GM23338 (cell line): ENCODE measurements around the gene THSD4. TPM values are rescaled to one million over a fixed set of nuclear protein-coding genes. Genes with fewer than 3 reads are reported as not detected.

Experiments
- ATAC-seq: fragments of 200-7000 bp; cut with Tn5 transposase; 3 replicates; pipeline ENCODE4 v1.9.1; 2020
- DNase-seq: peaks from one replicate; pipeline ENCODE4 v3.0.0-alpha.2; 2015; ENCODE audit warnings: low spot score
- H2AFZ ChIP-seq: fragments of 200-600 bp; sonication (generic); 2 replicates; pipeline ENCODE4 v1.8.0; 2016; ENCODE audit warnings: antibody characterized with exemption, mild to moderate bottlenecking, moderate library complexity
- H3F3A ChIP-seq: fragments of 200-600 bp; sonication (generic); replicated peaks from 2 replicates; pipeline ENCODE4 v1.8.0; 2017; ENCODE audit warnings: antibody characterized with exemption, mixed run types, low read depth
- H3K27ac ChIP-seq: fragments of 200-600 bp; sonication (generic); 2 replicates; pipeline ENCODE4 v1.6.1; 2016; ENCODE audit warnings: low read depth
- H3K27me3 ChIP-seq: fragments of 200-600 bp; sonication (generic); 2 replicates; pipeline ENCODE4 v1.8.0; 2016; ENCODE audit warnings: mild to moderate bottlenecking, mixed run types, moderate library complexity; ENCODE audit not compliant: insufficient read depth
- H3K36me3 ChIP-seq: fragments of 200-600 bp; sonication (generic); 2 replicates; pipeline ENCODE4 v1.8.0; 2016; ENCODE audit warnings: mild to moderate bottlenecking; ENCODE audit not compliant: insufficient read depth
- H3K4me1 ChIP-seq: fragments of 200-600 bp; sonication (generic); 2 replicates; pipeline ENCODE4 v1.8.0; 2016; ENCODE audit warnings: mild to moderate bottlenecking, moderate library complexity; ENCODE audit not compliant: insufficient read depth
- H3K4me2 ChIP-seq: fragments of 200-600 bp; sonication (generic); 2 replicates; pipeline ENCODE4 v1.7.1; 2017; ENCODE audit warnings: mixed run types
- H3K4me3 ChIP-seq: fragments of 200-600 bp; sonication (generic); 2 replicates; pipeline ENCODE4 v1.6.1; 2016; ENCODE audit warnings: mixed run types
- H3K79me2 ChIP-seq: fragments of 200-600 bp; sonication (generic); replicated peaks from 2 replicates; pipeline ENCODE4 v1.8.0; 2017; ENCODE audit warnings: mild to moderate bottlenecking; ENCODE audit not compliant: insufficient read depth
- H3K9me2 ChIP-seq: fragments of 200-600 bp; sonication (generic); 2 replicates; pipeline ENCODE4 v1.8.0; 2017; ENCODE audit not compliant: insufficient read depth
- H4K20me1 ChIP-seq: fragments of 200-600 bp; sonication (generic); replicated peaks from 2 replicates; pipeline ENCODE4 v1.8.0; 2017; ENCODE audit warnings: mild to moderate bottlenecking; ENCODE audit not compliant: insufficient read depth
- H3K27ac Mint-ChIP-seq: 2 replicates; pipeline ENCODE4 v1.8.0; 2020; ENCODE audit warnings: inconsistent platforms, mild to moderate bottlenecking, moderate library complexity, mixed read lengths
- H3K27me3 Mint-ChIP-seq: 3 replicates; pipeline ENCODE4 v1.8.0; 2022; ENCODE audit warnings: low read depth, mild to moderate bottlenecking, moderate library complexity, mixed read lengths, inconsistent platforms; ENCODE audit not compliant: insufficient read depth, poor library complexity
- H3K36me3 Mint-ChIP-seq: 3 replicates; pipeline ENCODE4 v1.8.0; 2021; ENCODE audit warnings: low read depth, mild to moderate bottlenecking, inconsistent platforms, moderate library complexity, mixed read lengths
- H3K4me1 Mint-ChIP-seq: 3 replicates; pipeline ENCODE4 v1.8.0; 2020; ENCODE audit warnings: mild to moderate bottlenecking, inconsistent platforms, mixed read lengths
- H3K4me3 Mint-ChIP-seq: 3 replicates; pipeline ENCODE4 v1.8.0; 2021; ENCODE audit warnings: moderate library complexity, mild to moderate bottlenecking, inconsistent platforms, mixed read lengths
- H3K9me3 Mint-ChIP-seq: 3 replicates; pipeline ENCODE4 v1.8.0; 2020; ENCODE audit warnings: moderate library complexity, mild to moderate bottlenecking, inconsistent platforms, mixed read lengths
- CREB1 ChIP-seq: fragments of 250-450 bp; sonication (Bioruptor Pico); IDR thresholded peaks from 2 replicates; pipeline ENCODE4 v1.5.0; 2020; ENCODE audit warnings: low read depth, mild to moderate bottlenecking, moderate library complexity
- CTCF ChIP-seq, 2 experiments: fragments of 200-600 bp in 1 of 2; sonication (generic) in 1 of 2; conservative IDR thresholded peaks; 2 replicates each; pipeline versions ENCODE4 v1.5.1 to v1.6.1; 2016 to 2017; ENCODE audit warnings: antibody characterized with exemption in 2 of 2, low read depth in 2 of 2, mild to moderate bottlenecking in 2 of 2, moderate library complexity in 1 of 2
- ETS1 ChIP-seq: IDR thresholded peaks from 2 replicates; pipeline ENCODE4 v1.6.1; 2016; ENCODE audit warnings: antibody characterized with exemption
- EZH2phosphoT487 ChIP-seq: fragments of 200-600 bp; sonication (generic); IDR thresholded peaks from one replicate; pipeline ENCODE4 v1.8.1; 2018; ENCODE audit warnings: antibody characterized with exemption; ENCODE audit not compliant: unreplicated experiment
- JUNB ChIP-seq: IDR thresholded peaks from one replicate; pipeline ENCODE4 v1.6.1; 2016; ENCODE audit warnings: antibody characterized with exemption; ENCODE audit not compliant: unreplicated experiment
- NANOG ChIP-seq: IDR thresholded peaks from 2 replicates; pipeline ENCODE4 v1.6.1; 2016; ENCODE audit warnings: antibody characterized with exemption, borderline replicate concordance
- POLR2AphosphoS5 ChIP-seq: IDR thresholded peaks from 2 replicates; pipeline ENCODE4 v1.6.1; 2016; ENCODE audit warnings: antibody characterized with exemption, low read depth
- REST ChIP-seq: IDR thresholded peaks from one replicate; pipeline ENCODE4 v1.6.1; 2018; ENCODE audit warnings: antibody characterized with exemption; ENCODE audit not compliant: unreplicated experiment
- STAT1 ChIP-seq: IDR thresholded peaks from one replicate; pipeline ENCODE4 v1.6.1; 2016; ENCODE audit warnings: antibody characterized with exemption; ENCODE audit not compliant: unreplicated experiment
- ZNF114 ChIP-seq: fragments of 250-450 bp; sonication (Bioruptor Pico); IDR thresholded peaks from 2 replicates; pipeline ENCODE4 v1.5.0; 2020; ENCODE audit warnings: mild to moderate bottlenecking, moderate library complexity
- ZNF462 ChIP-seq: fragments of 250-450 bp; sonication (Bioruptor Pico); IDR thresholded peaks from 2 replicates; pipeline ENCODE4 v1.5.0; 2020; ENCODE audit warnings: mild to moderate bottlenecking, moderate library complexity
- polyA plus RNA-seq: library from polyadenylated mRNA; unstranded; fragments of >200 nt; fragmentation: Nextera tagmentation; extraction: Ambion mirVana; gene quantifications from 2 replicates; pipeline ENCODE4 v1.2.1, GENCODE V29; 2016
- total RNA-seq: library from RNA; depleted of rRNA; stranded (reverse); fragments of >200 nt; shearing (Covaris generic); gene quantifications from 2 replicates; pipeline ENCODE4 v1.2.3, GENCODE V29; 2014

THSD4 gene
- total and polyA plus RNA-seq, 2 experiments from 2014 or later: 2.0 to 7.4 TPM

- Histone ChIP-seq H3K4me2 (no peak overlapping the region), H3K79me2 (no peaks in the 10 kb centered on the region), H3F3A (no peaks in the 10 kb centered on the region), H3K36me3 (no peaks in the 10 kb centered on the region), H3K4me3 (no peak overlapping the region), H4K20me1 (peaks cover 7% of the 10 kb centered on the region; the same call in 1 of the 2 replicates), H3K27me3 (no peaks in the 10 kb centered on the region), H3K9me2 (no peaks in the 10 kb centered on the region), H3K27ac (no peak overlapping the region), H3K4me1 (no peaks in the 10 kb centered on the region), H2AFZ (no peak overlapping the region)
- H3K4me3 Mint-ChIP-seq: no peak overlapping the region
- H3K9me3 Mint-ChIP-seq: no peaks in the 10 kb centered on the region
- H3K36me3 Mint-ChIP-seq: no peaks in the 10 kb centered on the region
- ATAC-seq: no peak
- H3K27ac Mint-ChIP-seq: no peak overlapping the region
- no peak for DNase-seq
- peaks cover 2% of the 10 kb centered on the region for H3K27me3 Mint-ChIP-seq
- no peak for TF ChIP-seq STAT1
- no peak for TF ChIP-seq ETS1
- TF ChIP-seq JUNB: no peak
- TF ChIP-seq POLR2AphosphoS5: no peak
- no peak for TF ChIP-seq REST
- TF ChIP-seq NANOG: no peak
- TF ChIP-seq CREB1: no peak
- no peak for TF ChIP-seq CTCF (conservative IDR thresholded peaks at IDR 0.05; ENCODE audit: low read depth in 2 of 2)
- TF ChIP-seq ZNF462 (CRISPR knock-in tag): no peak
- TF ChIP-seq EZH2phosphoT487: no peak
- no peak for TF ChIP-seq ZNF114 (CRISPR knock-in tag)
- peaks cover 19% of the 10 kb centered on the region for H3K4me1 Mint-ChIP-seq
Measured at GRCh38 chr15:71129669-71130068, 14.4 kb downstream of the THSD4 start.
